H1 (cell line): ENCODE results near the gene HIVEP3. TPM values are rescaled to one million over a fixed set of nuclear protein-coding genes. Genes with fewer than 3 reads are reported as not detected.

Experiments used
- CTCF ChIA-PET: fragments of 300-600 bp; sonication (Branson Sonifier 250); formaldehyde crosslinking; loops from one replicate; lab custom pipeline; 2021; ENCODE audit not compliant: partially characterized antibody; lab: Charles Lee
- POLR2A ChIA-PET: fragments of 300-600 bp; sonication (Branson Sonifier 250); formaldehyde crosslinking; loops from one replicate; lab custom pipeline; 2021; ENCODE audit warnings: inconsistent platforms; ENCODE audit not compliant: partially characterized antibody; lab: Charles Lee
- DNase-seq, 2 experiments: peaks; one replicate each; pipeline versions ENCODE4 v3.0.0 to v3.0.0-alpha.2; 2010 to 2022; ENCODE audit warnings: low spot score in 2 of 2, low read depth in 1 of 2, mixed read lengths in 1 of 2
- FAIRE-seq: peaks from 2 replicates; lab custom pipeline; 2011; peaks lifted over from hg19 to GRCh38; lab: Jason Lieb, UNC
- H2AFZ ChIP-seq: 2 replicates; pipeline ENCODE4 v1.8.1; 2012; ENCODE audit warnings: low read length, inconsistent platforms
- H2AK5ac ChIP-seq: 2 replicates; pipeline ENCODE4 v1.6.1; 2013; ENCODE audit warnings: low read depth, low read length
- H2BK120ac ChIP-seq: replicated peaks from 2 replicates; pipeline ENCODE3; 2013; ENCODE audit warnings: low read depth, low read length, inconsistent platforms
- H2BK12ac ChIP-seq: 2 replicates; pipeline ENCODE4 v1.6.1; 2013; ENCODE audit warnings: low read depth, low read length
- H2BK15ac ChIP-seq: 2 replicates; pipeline ENCODE4 v1.6.1; 2013; ENCODE audit warnings: low read length
- H2BK20ac ChIP-seq: 2 replicates; pipeline ENCODE4 v1.6.1; 2013; ENCODE audit warnings: low read length
- H2BK5ac ChIP-seq: 2 replicates; pipeline ENCODE4 v1.6.1; 2013; ENCODE audit warnings: low read depth, low read length
- H3K14ac ChIP-seq: 2 replicates; pipeline ENCODE4 v1.6.1; 2013; ENCODE audit warnings: inconsistent platforms; ENCODE audit not compliant: insufficient read length
- H3K18ac ChIP-seq: 2 replicates; pipeline ENCODE4 v1.6.1; 2013; ENCODE audit warnings: low read length; ENCODE audit errors: extremely low read depth
- H3K23ac ChIP-seq: 2 replicates; pipeline ENCODE4 v1.6.1; 2013; ENCODE audit warnings: inconsistent platforms; ENCODE audit not compliant: insufficient read length
- H3K23me2 ChIP-seq: 2 replicates; pipeline ENCODE4 v1.6.1; 2013; ENCODE audit warnings: low read depth, low read length
- H3K27ac ChIP-seq: 2 replicates; pipeline ENCODE4 v1.6.1; 2011; ENCODE audit warnings: low read depth, low read length, inconsistent platforms
- H3K27me3 ChIP-seq, 4 experiments: replicated peaks in 1 of 4; 1 replicate in 1 of 4; 2 replicates in 3 of 4; pipeline versions ENCODE4 v1.6.1 to v1.8.1; 2011 to 2013; ENCODE audit warnings: low read length in 3 of 4, mild to moderate bottlenecking in 3 of 4, inconsistent platforms in 2 of 4, mixed read lengths in 2 of 4, moderate library complexity in 1 of 4; ENCODE audit not compliant: control insufficient read depth in 3 of 4, insufficient read depth in 3 of 4; ENCODE audit errors: extremely low read depth in 1 of 4
- H3K36me3 ChIP-seq, 4 experiments: 2 replicates each; pipeline versions ENCODE4 v1.6.1 to v1.8.1; 2011 to 2013; ENCODE audit warnings: mild to moderate bottlenecking in 4 of 4, low read length in 3 of 4, moderate library complexity in 2 of 4, control low read depth in 1 of 4, inconsistent platforms in 1 of 4; ENCODE audit not compliant: insufficient read depth in 4 of 4, control insufficient read depth in 2 of 4
- H3K4ac ChIP-seq: replicated peaks from 2 replicates; pipeline ENCODE3; 2013; ENCODE audit warnings: low read length, low read depth, mixed read lengths, inconsistent platforms; ENCODE audit not compliant: insufficient read length
- H3K4me1 ChIP-seq, 4 experiments: replicated peaks in 1 of 4; 1 replicate in 1 of 4; 2 replicates in 3 of 4; pipeline versions ENCODE4 v1.6.1 to v1.8.1; 2011 to 2013; ENCODE audit warnings: low read length in 3 of 4, inconsistent platforms in 2 of 4, mixed read lengths in 1 of 4; ENCODE audit not compliant: insufficient read depth in 4 of 4, control insufficient read depth in 3 of 4
- H3K4me2 ChIP-seq, 2 experiments: 2 replicates each; pipeline versions ENCODE4 v1.6.1 to v1.8.1; 2011 to 2013; ENCODE audit warnings: low read depth in 2 of 2, low read length in 2 of 2, control low read depth in 1 of 2, inconsistent platforms in 1 of 2, mild to moderate bottlenecking in 1 of 2; ENCODE audit not compliant: insufficient read depth in 1 of 2
- H3K4me3 ChIP-seq, 4 experiments: fragments of 200-600, 300-600 bp in 1 of 4; sonication (generic), shearing (Covaris generic), sonication (Bioruptor Twin) in 1 of 4; 2 replicates each; pipeline versions ENCODE4 v1.5.1 to v1.8.1; 2011 to 2016; ENCODE audit warnings: low read length in 4 of 4, low read depth in 3 of 4, control low read depth in 2 of 4, inconsistent platforms in 2 of 4, mild to moderate bottlenecking in 2 of 4, mixed read lengths in 1 of 4, moderate library complexity in 1 of 4; ENCODE audit not compliant: insufficient read depth in 2 of 4; ENCODE audit errors: extremely low read depth in 1 of 4
- H3K56ac ChIP-seq: replicated peaks from 2 replicates; pipeline ENCODE3; 2013; ENCODE audit warnings: low read depth, mild to moderate bottlenecking, mixed read lengths, low read length, inconsistent platforms; ENCODE audit not compliant: insufficient read length
- H3K79me1 ChIP-seq: 2 replicates; pipeline ENCODE4 v1.6.1; 2013; ENCODE audit warnings: low read depth, low read length, control low read depth
- H3K79me2 ChIP-seq, 2 experiments: 2 replicates each; pipeline versions ENCODE4 v1.6.1 to v1.8.1; 2012 to 2013; ENCODE audit warnings: low read length in 2 of 2, mild to moderate bottlenecking in 2 of 2, inconsistent platforms in 1 of 2; ENCODE audit not compliant: insufficient read depth in 2 of 2, control insufficient read depth in 1 of 2
- H3K9ac ChIP-seq, 4 experiments: replicated peaks in 1 of 4; 1 replicate in 1 of 4; 2 replicates in 3 of 4; pipeline versions ENCODE4 v1.6.1 to v1.8.1; 2011 to 2013; ENCODE audit warnings: low read depth in 3 of 4, low read length in 3 of 4, control low read depth in 2 of 4, mild to moderate bottlenecking in 2 of 4, moderate library complexity in 2 of 4, inconsistent platforms in 1 of 4; ENCODE audit errors: extremely low read depth in 1 of 4
- H3K9me3 ChIP-seq, 2 experiments: 2 replicates each; pipeline versions ENCODE4 v1.6.1 to v1.8.1; 2012 to 2013; ENCODE audit warnings: mild to moderate bottlenecking in 2 of 2, moderate library complexity in 2 of 2, control low read depth in 1 of 2, inconsistent platforms in 1 of 2, low read depth in 1 of 2, low read length in 1 of 2, mixed read lengths in 1 of 2; ENCODE audit not compliant: insufficient read depth in 2 of 2
- H4K20me1 ChIP-seq, 2 experiments: replicated peaks in 1 of 2; 2 replicates each; pipeline versions ENCODE3 to v1.8.1; 2011 to 2013; ENCODE audit warnings: inconsistent platforms in 2 of 2, low read length in 2 of 2, mild to moderate bottlenecking in 1 of 2; ENCODE audit not compliant: insufficient read depth in 2 of 2, control insufficient read depth in 1 of 2
- H4K5ac ChIP-seq: 2 replicates; pipeline ENCODE4 v1.6.1; 2013; ENCODE audit warnings: low read length, low read depth, mixed read lengths, inconsistent platforms; ENCODE audit not compliant: insufficient read length
- H4K8ac ChIP-seq: 2 replicates; pipeline ENCODE4 v1.8.0; 2013; ENCODE audit warnings: mild to moderate bottlenecking, moderate library complexity, low read length, inconsistent platforms; ENCODE audit not compliant: insufficient read depth; ENCODE audit errors: extremely low read depth
- H4K91ac ChIP-seq: replicated peaks from 2 replicates; pipeline ENCODE3; 2013; ENCODE audit warnings: low read length, mixed read lengths, inconsistent platforms; ENCODE audit not compliant: insufficient read length
- CBX8 ChIP-seq: fragments of 300-800, 300-1000 bp; sonication (generic); IDR thresholded peaks from 2 replicates; pipeline ENCODE4 v1.7.1; 2016; ENCODE audit warnings: low read depth, low read length, borderline replicate concordance
- HDAC6 ChIP-seq: IDR thresholded peaks from one replicate; pipeline ENCODE4 v1.7.1; 2012; ENCODE audit warnings: low read depth, mild to moderate bottlenecking, inconsistent platforms, low read length, moderate library complexity
- KDM1A ChIP-seq: fragments of 200-600, 300-600 bp; sonication (generic); IDR thresholded peaks from 2 replicates; pipeline ENCODE4 v1.7.1; 2016; ENCODE audit warnings: mild to moderate bottlenecking, low read length, borderline replicate concordance
- SIRT6 ChIP-seq: IDR thresholded peaks from one replicate; pipeline ENCODE4 v1.7.1; 2012; ENCODE audit warnings: low read length, inconsistent platforms
- SRF ChIP-seq: IDR thresholded peaks from 2 replicates; pipeline ENCODE4 v1.6.1; 2011; ENCODE audit warnings: mild to moderate bottlenecking, low read depth, low read length, moderate library complexity
- WGBS, 2 experiments: shearing (Covaris generic) in 1 of 2; methylation state at CpG; one replicate each; pipeline versions ENCODE4 v1.1.6 to v1.1.7; 2013 to 2015; ENCODE audit warnings: low lambda C conversion rate in 2 of 2, mixed read lengths in 2 of 2, inconsistent platforms in 1 of 2, low coverage in 1 of 2, missing lambda C conversion rate in 1 of 2; ENCODE audit not compliant: insufficient replicate concordance in 2 of 2, insufficient coverage in 1 of 2, insufficient read length in 1 of 2; ENCODE audit errors: extremely low coverage in 1 of 2, missing lambda C conversion rate in 1 of 2; 5-methylcytosine and 5-hydroxymethylcytosine counted together
- polyA plus RNA-seq, 7 experiments: library from polyadenylated mRNA; depleted of rRNA in 3 of 7; stranded (reverse) in 5 of 7; unstranded in 2 of 7; fragments of >200 nt in 5 of 7; fragments of 200-250 nt in 2 of 7; gene quantifications; 1 replicate in 5 of 7; 2 replicates in 1 of 7; 4 replicates in 1 of 7; pipeline versions ENCODE4 v1.2.1 to v1.2.3, GENCODE V29; 2011 to 2013; ENCODE audit warnings: missing spikeins in 2 of 7, mixed read lengths in 2 of 7
- total RNA-seq: library from RNA; stranded (reverse); fragmentation: NEBNext Ultra II Directional; extraction: Animal tissue kit (Norgen Biotek cat#: 25700); gene quantifications from 2 replicates; pipeline ENCODE4 v1.2.1, GENCODE V29; 2021

Gene HIVEP3
- total and polyA plus RNA-seq, 2 of the 8 experiments (the other 6 are each of a cell fraction or from before 2014, with no cell fraction given), result 0.24 to 0.69 TPM

DNA sequence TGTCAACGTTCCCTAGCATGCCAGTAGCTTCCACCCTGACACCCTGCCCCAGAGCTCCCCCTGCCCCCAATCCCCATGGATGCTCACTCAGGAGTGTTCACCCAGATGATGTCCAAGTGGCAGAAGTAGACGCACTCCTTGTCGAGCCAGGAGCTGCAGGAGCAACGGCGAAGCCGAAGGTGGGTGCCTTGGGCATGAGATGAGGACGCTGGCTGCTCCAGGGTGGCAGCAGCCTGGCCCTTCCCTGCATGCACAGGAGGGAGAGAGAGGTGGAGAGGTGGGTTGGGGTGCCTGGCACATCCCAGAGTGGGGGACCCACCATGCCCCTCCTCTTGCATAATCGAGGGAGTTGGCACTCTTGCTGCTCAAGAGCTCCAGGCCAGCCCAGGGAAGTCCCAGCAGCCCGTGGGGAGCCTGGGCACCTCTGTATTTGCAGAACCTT, 434.7 kb downstream of the HIVEP3 start:
- no peak overlapping the region for H3K4me2 ChIP-seq
- no peak overlapping the region for H2AK5ac ChIP-seq
- no peak overlapping the region; the same call in 1 of the 2 replicates for H2BK5ac ChIP-seq
- no peak for FAIRE-seq
- H3K4me1 ChIP-seq, result peaks cover 13 to 31% (median 24%) of the 10 kb centered on the region in 4 experiments
- no peaks in the 10 kb centered on the region for H3K79me1 ChIP-seq
- WGBS, 2 experiments, result 87% methylated on average over 9 of the region's 9 CpGs; no CpG with 5 or more reads in 1 of the 2 experiments
- peak overlapping the region; percentile 52 for H4K91ac ChIP-seq
- H3K56ac ChIP-seq, result no peak overlapping the region
- no peaks in the 10 kb centered on the region for H3K79me2 ChIP-seq
- CTCF ChIA-PET, result interaction anchor here (0.6 to 14.9 kb wide), 24 partner anchors 9 to 200 kb away, joined by 3 to 205 read pairs (median 6); no protein-coding TSS in a partner anchor
- no peaks in the 10 kb centered on the region for H3K36me3 ChIP-seq
- no peak overlapping the region for H3K4ac ChIP-seq
- H4K5ac ChIP-seq, result no peak overlapping the region
- no peak overlapping the region for H3K14ac ChIP-seq
- H4K8ac ChIP-seq, result no peak overlapping the region
- peaks cover 0 to 2% (median 0%) of the 10 kb centered on the region in 4 experiments; a peak in 2 of 7 replicates for H3K27me3 ChIP-seq
- H3K4me3 ChIP-seq, result no peak overlapping the region
- H2BK15ac ChIP-seq, result no peak overlapping the region
- H3K18ac ChIP-seq, result peak overlapping the region; percentile 19; the same call in 1 of the 2 replicates
- H2BK20ac ChIP-seq, result 0 out of 2 replicates have a peak overlapping the region, but pooled peaks have one; percentile 93
- H3K9ac ChIP-seq, result no peak overlapping the region
- no peak for TF ChIP-seq KDM1A
- TF ChIP-seq HDAC6, result no peak
- no peak for TF ChIP-seq SRF
- no peak for TF ChIP-seq SIRT6
- no peak for TF ChIP-seq CBX8
- H3K27ac ChIP-seq, result no peak overlapping the region
- no peak overlapping the region for H2AFZ ChIP-seq
- no peak for DNase-seq
- H2BK12ac ChIP-seq, result peak overlapping the region; percentile 87; the same call in 1 of the 2 replicates
- no peaks in the 10 kb centered on the region for H3K9me3 ChIP-seq
- H3K23ac ChIP-seq, result no peak overlapping the region
- H2BK120ac ChIP-seq, result no peak overlapping the region
- no peaks in the 10 kb centered on the region for H4K20me1 ChIP-seq
- H3K23me2 ChIP-seq, result no peaks in the 10 kb centered on the region
- POLR2A ChIA-PET, result interaction anchor here (0.9 to 2.5 kb wide), 3 partner anchors 8 to 41 kb away, joined by 3 to 21 read pairs (median 6); no protein-coding TSS in a partner anchor
